DMS153 treated with DMSO at 0.1 percent for 48 hours (cell line): ENCODE measurements around the gene IL18R1.

ENCODE experiments used
- DNase-seq: peaks from one replicate; lab custom pipeline; 2025; ENCODE audit not compliant: unreplicated experiment; lab: John Stamatoyannopoulos, UW

IL18R1 gene

GRCh38 chr2:102427249-102427648, 71.7 kb downstream of the IL18R1 start:
- DNase-seq: no peak

DNA sequence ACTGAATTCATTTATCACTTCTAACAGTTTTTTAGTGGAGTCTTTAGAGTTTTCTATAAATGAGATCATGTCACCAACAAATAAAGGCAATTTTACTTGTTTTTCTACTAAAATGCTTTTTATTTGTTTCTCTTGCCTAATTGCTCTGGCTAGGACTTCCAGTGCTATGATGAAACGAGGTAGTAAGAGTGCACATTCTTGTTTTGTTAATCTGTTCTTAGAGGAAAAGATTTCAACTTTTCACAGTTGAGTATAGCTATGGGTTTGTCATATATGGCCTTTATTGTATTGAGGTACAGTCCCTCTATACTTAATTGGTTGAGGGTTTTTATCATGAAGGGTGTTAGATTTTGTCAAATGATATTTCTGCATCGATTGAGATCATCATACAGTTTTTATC, 73.0 kb downstream of the IL18R1 start:
- no peak for DNase-seq

DNA sequence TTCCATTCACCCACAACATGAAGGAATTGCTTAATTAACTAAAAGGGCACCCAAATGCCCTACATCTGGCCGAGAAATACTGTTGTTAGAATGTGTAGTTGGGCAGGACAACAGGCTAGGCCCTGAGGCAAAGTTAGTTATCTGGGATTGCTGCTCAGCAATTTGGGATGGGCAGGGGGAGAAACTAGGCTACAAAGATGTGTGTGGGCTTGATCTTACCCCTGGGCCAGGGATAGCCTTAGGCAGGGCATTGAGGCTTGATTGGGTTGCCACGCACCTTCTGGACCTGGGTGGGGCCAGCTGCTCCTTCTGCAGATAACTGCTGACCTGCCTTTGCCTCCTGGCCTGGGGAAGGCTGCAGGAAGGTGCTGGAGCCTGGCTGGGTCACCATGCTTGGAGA, 76.8 kb downstream of the IL18R1 start:
- DNase-seq: no peak

DNA sequence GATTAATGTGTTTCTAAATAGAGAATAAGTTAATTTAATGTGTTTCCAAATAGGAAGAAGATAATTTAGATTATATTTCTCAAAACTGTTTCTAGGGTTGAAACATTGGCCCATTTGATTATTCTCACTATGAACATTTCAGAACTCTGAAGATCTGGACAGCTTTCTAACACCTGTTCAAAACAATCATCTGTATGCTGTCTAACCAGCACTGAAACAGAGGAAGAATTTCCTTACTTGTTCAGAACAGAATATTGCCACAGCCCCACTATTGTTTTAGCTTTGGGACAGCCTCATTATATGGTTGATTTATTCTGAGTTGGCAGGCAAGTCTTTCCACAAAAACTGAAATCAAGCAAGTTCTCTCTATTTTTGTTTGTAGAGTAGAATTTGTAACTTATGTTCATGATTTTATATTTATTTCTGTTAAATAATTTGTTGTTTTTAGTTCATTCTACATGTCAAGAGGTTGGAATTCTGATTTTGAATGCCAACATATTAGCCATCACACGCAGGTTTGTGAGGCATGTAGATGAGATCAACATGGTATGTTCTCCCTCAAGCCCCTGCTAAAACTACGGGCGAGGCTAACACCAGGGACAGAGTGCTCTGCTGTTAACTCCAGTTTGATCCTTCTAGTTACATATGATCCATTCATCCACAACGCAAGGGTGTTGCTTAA, 78.5 kb downstream of the IL18R1 start:
- no peak for DNase-seq

DNA sequence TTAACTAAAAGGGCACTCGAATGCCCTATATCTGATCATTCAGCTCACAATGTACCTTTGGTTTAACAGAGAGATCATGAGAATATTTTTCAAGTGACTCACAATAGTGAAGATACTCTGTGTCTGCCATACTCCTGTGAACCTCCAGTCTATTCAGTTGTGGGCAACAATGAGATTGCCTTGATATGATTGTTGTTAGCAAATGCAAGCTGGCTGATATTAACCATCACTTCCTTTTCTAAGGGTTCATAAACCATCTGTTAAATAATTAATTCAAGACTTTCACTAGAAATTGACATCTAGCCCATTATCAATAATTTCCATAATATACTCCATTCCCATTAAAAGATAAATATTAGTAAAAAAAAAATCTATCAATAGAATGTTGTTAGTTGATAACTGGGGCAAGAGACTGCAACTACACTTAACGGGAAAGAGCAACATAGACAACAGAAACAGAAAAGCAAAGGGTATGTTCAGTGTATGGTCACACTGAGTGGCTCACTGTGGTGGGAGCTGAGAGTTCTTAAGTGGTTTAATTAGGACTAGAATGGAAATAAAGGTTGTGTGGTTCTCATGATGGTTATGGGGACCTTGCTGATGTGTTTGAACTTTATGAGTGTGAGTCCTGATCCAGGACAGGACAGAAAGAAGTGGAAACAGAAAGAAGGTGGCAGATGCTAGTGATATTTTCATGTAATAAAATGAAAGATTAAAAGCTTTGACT, 79.2 kb downstream of the IL18R1 start:
- DNase-seq: no peak

- no peak for DNase-seq
Observed at GRCh38 chr2:102435741-102436140, 80.1 kb downstream of the IL18R1 start.

DNA sequence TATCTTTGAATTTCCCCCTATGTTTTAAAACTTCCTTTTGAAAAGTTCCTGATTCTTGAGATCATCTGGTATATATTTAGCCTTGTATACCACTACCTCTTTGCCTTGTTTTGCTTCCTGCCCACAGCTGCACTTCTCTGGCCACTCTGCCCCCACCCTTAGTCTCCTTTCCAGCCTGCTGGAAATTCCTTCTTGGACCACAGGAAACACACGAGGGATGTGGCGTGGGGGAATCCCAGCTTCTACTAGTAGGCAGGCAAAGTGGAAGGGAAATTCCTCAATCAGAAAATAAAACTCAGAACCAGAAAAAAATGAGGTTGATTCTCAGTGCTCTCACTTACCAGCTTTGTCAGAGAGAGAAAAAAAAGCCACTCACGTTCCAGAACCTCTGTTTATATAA, 80.7 kb downstream of the IL18R1 start:
- DNase-seq: no peak

- no peak for DNase-seq
Observed at GRCh38 chr2:102437122-102437521, 81.5 kb downstream of the IL18R1 start.

DNA sequence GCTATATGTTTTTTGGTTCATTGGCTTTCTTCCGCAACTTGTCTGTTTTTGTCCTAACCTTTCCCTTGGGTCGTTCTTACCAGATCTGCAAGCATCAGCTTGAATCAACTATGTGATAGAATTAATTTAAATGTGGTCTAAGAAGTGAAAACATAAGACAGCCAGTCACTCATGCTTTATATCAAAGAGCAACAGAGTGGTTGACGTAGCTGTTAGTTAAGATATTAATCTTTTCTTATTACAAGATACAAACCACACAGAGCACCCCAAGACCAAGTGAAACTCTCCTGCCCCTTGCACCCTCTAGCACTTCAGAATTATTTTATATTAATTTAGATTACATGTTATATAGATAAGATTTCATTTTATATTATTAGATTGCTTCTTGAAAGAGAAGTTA, 82.5 kb downstream of the IL18R1 start:
- no peak for DNase-seq

- no peak for DNase-seq
Observed at GRCh38 chr2:102438578-102438977, 83.0 kb downstream of the IL18R1 start.

- DNase-seq: no peak
Observed at GRCh38 chr2:102439065-102439695, 83.6 kb downstream of the IL18R1 start.

- DNase-seq: no peak
Observed at GRCh38 chr2:102442967-102443828, 87.6 kb downstream of the IL18R1 start.

GRCh38 chr2:102444233-102444632, 88.6 kb downstream of the IL18R1 start:
- no peak for DNase-seq

- no peak for DNase-seq
Observed at GRCh38 chr2:102446936-102447335, 91.3 kb downstream of the IL18R1 start.
